Left lung (tissue), 10 donors: ENCODE measurements around the gene SPNS1. TPM values are rescaled to one million over a fixed set of nuclear protein-coding genes. Genes with fewer than 3 reads are reported as not detected.

ENCODE experiments used
- ATAC-seq: fragments of 200-7000 bp; cut with Tn5 transposase; one replicate; pipeline ENCODE4 v1.9.1; 2020; ENCODE audit warnings: moderate library complexity
- DNase-seq, 4 donors: peaks; one replicate each; pipeline ENCODE4 v3.0.0-alpha.2; 2013 to 2020
- H3K27ac ChIP-seq, 2 donors: fragments of 200-600 bp; sonication (generic) in 1 of 2; one replicate each; pipeline versions ENCODE4 v1.5.0 to v1.8.0; 2020 to 2021
- H3K27me3 ChIP-seq, 2 donors: fragments of 200-600 bp; sonication (generic) in 1 of 2; one replicate each; pipeline versions ENCODE4 v1.5.0 to v1.8.0; 2020 to 2021
- H3K36me3 ChIP-seq, 2 donors: fragments of 200-600 bp; sonication (generic) in 1 of 2; one replicate each; pipeline versions ENCODE4 v1.5.0 to v1.8.0; 2020 to 2021
- H3K4me1 ChIP-seq, 2 donors: fragments of 200-600 bp; one replicate each; pipeline ENCODE4 v1.8.0; 2021
- H3K4me3 ChIP-seq, 2 donors: fragments of 200-600 bp; sonication (generic) in 1 of 2; one replicate each; pipeline versions ENCODE4 v1.5.0 to v1.8.0; 2020 to 2021; ENCODE audit warnings: mild to moderate bottlenecking in 1 of 2
- H3K9me3 ChIP-seq, 2 donors: fragments of 200-600 bp; sonication (generic) in 1 of 2; one replicate each; pipeline versions ENCODE4 v1.5.0 to v1.8.0; 2020 to 2021
- CTCF ChIP-seq, 2 donors: fragments of 200-600 bp; sonication (generic) in 1 of 2; IDR thresholded peaks; one replicate each; pipeline versions ENCODE4 v1.5.0 to v1.8.0; 2021; ENCODE audit warnings: antibody characterized with exemption in 2 of 2
- intact Hi-C, 2 donors: fragments of 100-400 bp; cut with DNase I; formaldehyde crosslinking; loops; one replicate each; pipeline versions ENCODE4 v1.11.2 to v1.14.2; 2022
- polyA plus RNA-seq, 6 donors: library from polyadenylated mRNA; unstranded; fragments of 120-200 nt; gene quantifications; one replicate each; pipeline ENCODE4 v1.2.1, GENCODE V29; 2013; ENCODE audit not compliant: insufficient read length in 6 of 6
- total RNA-seq, 2 donors: library from RNA; stranded (reverse); fragmentation: NEBNext Ultra II Directional; extraction: Animal tissue kit (Norgen Biotek cat#: 25700); gene quantifications; one replicate each; pipeline ENCODE4 v1.2.1, GENCODE V29; 2021
- donor health status: DM: no; HTN: yes; CAD: no.
- donor health status: DM: no; HTN: no; CAD: no.

Gene SPNS1
- total and polyA plus RNA-seq, 8 donors: 27.3 to 61.5 (median 32.7) TPM

DNA sequence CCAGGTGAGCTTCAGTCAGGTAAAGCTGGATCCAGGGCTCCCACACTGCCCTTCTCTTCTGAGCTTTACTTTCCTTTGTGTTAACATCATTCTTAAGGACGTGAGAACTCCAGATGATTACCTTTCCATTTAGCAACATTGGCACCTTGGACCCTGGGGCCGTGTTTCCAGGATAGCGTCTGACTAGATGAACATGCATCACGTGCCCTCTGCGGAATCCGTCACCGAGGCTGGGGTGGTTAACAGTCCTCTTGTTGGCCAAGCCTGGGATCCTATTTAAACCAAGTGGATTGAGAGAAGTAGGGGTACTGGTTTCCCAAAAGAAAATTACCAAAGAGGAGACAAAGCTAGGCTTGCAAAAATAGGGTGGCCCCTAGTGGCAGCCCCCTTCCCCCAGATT is 6.4 kb downstream of the SPNS1 start:
- DNase-seq: no peak
- Histone ChIP-seq H3K4me3 (no peak overlapping the region), H3K27ac (no peak overlapping the region), H3K27me3 (no peaks in the 10 kb centered on the region), H3K36me3 (peaks cover 0 to 90% of the 10 kb centered on the region in 2 donors), H3K4me1 (peaks cover 2 to 43% of the 10 kb centered on the region in 2 donors), H3K9me3 (no peaks in the 10 kb centered on the region)
- no peak for TF ChIP-seq CTCF (IDR thresholded peaks at IDR 0.05)
- ATAC-seq: no peak
- intact Hi-C loops: no loop called here

- no peaks in the 10 kb centered on the region for H3K27me3 ChIP-seq
- peaks cover 0 to 1% of the 10 kb centered on the region in 2 donors for H3K9me3 ChIP-seq
- no peak overlapping the region for H3K4me3 ChIP-seq
- peaks cover 0 to 37% of the 10 kb centered on the region in 2 donors for H3K4me1 ChIP-seq
- TF ChIP-seq CTCF (IDR thresholded peaks at IDR 0.05): peak in 1 of 2 donors; percentile 57
- no peak for ATAC-seq
- peaks cover 0 to 92% of the 10 kb centered on the region in 2 donors for H3K36me3 ChIP-seq
- no peak overlapping the region for H3K27ac ChIP-seq
- intact Hi-C loops: no loop called here
- DNase-seq: no peak
These were observed 6.9 kb downstream of the SPNS1 start for GRCh38 chr16:28981517-28981916.

DNA sequence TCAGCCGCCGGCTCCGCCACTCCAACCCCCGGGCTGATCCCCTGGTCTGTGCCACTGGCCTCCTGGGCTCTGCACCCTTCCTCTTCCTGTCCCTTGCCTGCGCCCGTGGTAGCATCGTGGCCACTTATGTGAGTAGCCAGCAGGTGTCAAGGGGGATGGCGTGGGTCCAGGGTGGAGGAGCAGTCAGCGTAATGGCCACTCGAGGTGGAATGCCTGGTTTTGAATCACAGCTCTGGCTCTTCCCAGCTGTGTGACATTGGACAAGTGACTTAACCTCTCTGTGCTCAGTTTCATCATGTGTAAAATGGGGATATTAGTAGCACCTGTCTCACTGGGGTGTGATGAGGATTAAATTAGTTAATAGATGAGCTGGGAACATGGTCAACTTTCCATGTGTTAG is 7.8 kb downstream of the SPNS1 start:
- TF ChIP-seq CTCF (IDR thresholded peaks at IDR 0.05): no peak
- Histone ChIP-seq H3K27ac (no peak overlapping the region), H3K9me3 (peaks cover 0 to 5% of the 10 kb centered on the region in 2 donors), H3K4me3 (no peak overlapping the region), H3K27me3 (no peaks in the 10 kb centered on the region), H3K36me3 (peaks cover 0 to 94% of the 10 kb centered on the region in 2 donors), H3K4me1 (peaks cover 0 to 28% of the 10 kb centered on the region in 2 donors)
- no peak for ATAC-seq
- intact Hi-C loops: no loop called here
- no peak for DNase-seq

DNA sequence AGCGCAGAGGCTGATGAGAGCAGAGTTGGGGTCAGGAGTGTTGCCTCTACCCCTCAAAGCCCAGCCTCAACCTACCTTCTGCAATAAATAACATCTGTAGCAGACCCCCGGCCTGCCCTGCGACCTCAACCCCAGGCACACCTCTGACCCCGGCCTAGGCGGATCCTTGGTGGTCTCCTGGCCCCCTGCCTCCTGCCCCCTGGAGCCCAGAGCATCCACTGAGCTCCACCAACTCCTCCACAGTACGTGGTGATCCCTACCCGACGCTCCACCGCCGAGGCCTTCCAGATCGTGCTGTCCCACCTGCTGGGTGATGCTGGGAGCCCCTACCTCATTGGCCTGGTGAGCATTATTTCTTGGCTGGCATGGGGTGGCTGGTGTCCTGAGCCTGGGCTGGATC is 8.4 kb downstream of the SPNS1 start:
- H3K27me3 ChIP-seq: no peaks in the 10 kb centered on the region
- H3K4me1 ChIP-seq: peaks cover 0 to 23% of the 10 kb centered on the region in 2 donors
- ATAC-seq: no peak
- H3K27ac ChIP-seq: no peak overlapping the region
- peaks cover 0 to 5% of the 10 kb centered on the region in 2 donors for H3K9me3 ChIP-seq
- H3K36me3 ChIP-seq: peaks cover 0 to 99% of the 10 kb centered on the region in 2 donors
- intact Hi-C loops: no loop called here
- no peak for TF ChIP-seq CTCF (IDR thresholded peaks at IDR 0.05)
- H3K4me3 ChIP-seq: no peak overlapping the region
- DNase-seq: no peak

DNA sequence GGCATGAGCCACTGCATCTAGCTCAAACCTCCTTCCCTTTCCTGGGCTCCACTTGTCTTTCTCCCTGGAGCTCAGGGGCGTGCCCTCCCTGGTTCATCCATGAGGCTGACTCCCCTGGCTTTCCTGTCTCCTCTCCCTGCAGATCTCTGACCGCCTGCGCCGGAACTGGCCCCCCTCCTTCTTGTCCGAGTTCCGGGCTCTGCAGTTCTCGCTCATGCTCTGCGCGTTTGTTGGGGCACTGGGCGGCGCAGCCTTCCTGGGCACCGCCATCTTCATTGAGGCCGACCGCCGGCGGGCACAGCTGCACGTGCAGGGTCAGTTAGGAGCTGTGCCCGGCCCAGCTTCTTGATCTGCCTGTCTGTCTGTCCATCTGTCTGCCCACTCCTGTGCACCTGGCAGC is 9.1 kb downstream of the SPNS1 start:
- DNase-seq: no peak
- no peaks in the 10 kb centered on the region for H3K27me3 ChIP-seq
- ATAC-seq: no peak
- no peak overlapping the region for H3K27ac ChIP-seq
- peaks cover 0 to 99% of the 10 kb centered on the region in 2 donors for H3K36me3 ChIP-seq
- intact Hi-C loops: no loop called here
- H3K9me3 ChIP-seq: peaks cover 0 to 5% of the 10 kb centered on the region in 2 donors
- no peak overlapping the region for H3K4me3 ChIP-seq
- no peak for TF ChIP-seq CTCF (IDR thresholded peaks at IDR 0.05)
- peaks cover 0 to 17% of the 10 kb centered on the region in 2 donors for H3K4me1 ChIP-seq
